A673 (cell line): Measurements from ENCODE around the gene CSTF1. TPM values are rescaled to one million over a fixed set of nuclear protein-coding genes. Genes with fewer than 3 reads are reported as not detected.

ENCODE experiments used
- BruUV-seq: library from RNA; stranded (reverse); fragments of 400-500 nt; replicated peaks from 2 replicates; lab custom pipeline; 2021; lab: Mats Ljungman, UMichigan
- CTCF ChIA-PET: fragments of 300-600 bp; sonication (Branson Sonifier 250); formaldehyde crosslinking; loops from one replicate; lab custom pipeline; 2022; ENCODE audit warnings: antibody characterized with exemption; lab: Charles Lee
- POLR2A ChIA-PET: fragments of 300-600 bp; sonication (Branson Sonifier 250); formaldehyde crosslinking; loops from one replicate; lab custom pipeline; 2022; ENCODE audit warnings: antibody characterized with exemption; ENCODE audit not compliant: low non-redundant PET; lab: Charles Lee
- DNase-seq: peaks from one replicate; pipeline ENCODE4 v3.0.0-alpha.2; 2015; ENCODE audit warnings: low spot score
- H3K27ac ChIP-seq: fragments of 200-600 bp; sonication (generic); 2 replicates; pipeline ENCODE4 v1.5.1; 2016; ENCODE audit warnings: mixed run types, low read depth, mild to moderate bottlenecking, mixed read lengths, antibody characterized with exemption, low read length; ENCODE audit not compliant: poor library complexity, severe bottlenecking
- H3K27me3 ChIP-seq: fragments of 200-600 bp; sonication (generic); replicated peaks from 2 replicates; pipeline ENCODE4 v1.6.1; 2017; ENCODE audit warnings: mixed run types, low read depth, mild to moderate bottlenecking, mixed read lengths, antibody characterized with exemption, low read length; ENCODE audit not compliant: insufficient read depth, poor library complexity
- H3K36me3 ChIP-seq: fragments of 200-600 bp; sonication (generic); 2 replicates; pipeline ENCODE4 v1.6.1; 2016; ENCODE audit warnings: mixed run types, mild to moderate bottlenecking, mixed read lengths, antibody characterized with exemption, low read length; ENCODE audit not compliant: insufficient read depth, poor library complexity, severe bottlenecking
- H3K4me1 ChIP-seq: fragments of 200-600 bp; sonication (generic); 2 replicates; pipeline ENCODE4 v1.6.1; 2017; ENCODE audit warnings: mixed run types, mild to moderate bottlenecking, mixed read lengths, antibody characterized with exemption, low read length; ENCODE audit not compliant: insufficient read depth, poor library complexity, severe bottlenecking
- H3K4me3 ChIP-seq: fragments of 200-600 bp; sonication (generic); 2 replicates; pipeline ENCODE4 v1.5.1; 2016; ENCODE audit warnings: low read depth, mixed run types, mild to moderate bottlenecking, mixed read lengths, low read length; ENCODE audit not compliant: poor library complexity, severe bottlenecking
- H3K9me3 ChIP-seq: fragments of 200-600 bp; sonication (generic); 2 replicates; pipeline ENCODE4 v1.6.1; 2016; ENCODE audit warnings: mixed run types, low read depth, mild to moderate bottlenecking, mixed read lengths, antibody characterized with exemption, low read length; ENCODE audit not compliant: poor library complexity, severe bottlenecking
- EZH2 ChIP-seq: fragments of 200-600 bp; sonication (generic); IDR thresholded peaks from 2 replicates; pipeline ENCODE4 v1.6.1; 2017; ENCODE audit warnings: borderline replicate concordance, low read depth, mild to moderate bottlenecking, mixed read lengths, antibody characterized with exemption, low read length; ENCODE audit not compliant: poor library complexity, severe bottlenecking
- intact Hi-C: fragments of 100-400 bp; cut with micrococcal nuclease; formaldehyde crosslinking; loops from one replicate; pipeline ENCODE4 v1.10.0; 2022; ENCODE audit not compliant: unreplicated experiment
- total RNA-seq: library from RNA; stranded (reverse); gene quantifications from 2 replicates; pipeline ENCODE4 v1.2.3, GENCODE V29; 2021
- TF ChIP-seq, protein P1 (sequence below): fragments of 300-800, 200-600 bp; sonication (generic); conservative IDR thresholded peaks from 2 replicates; pipeline ENCODE4 v1.5.1; 2017; ENCODE audit warnings: low read depth, mild to moderate bottlenecking, antibody characterized with exemption, low read length, moderate library complexity, mixed read lengths

Gene CSTF1
- total RNA-seq, 1 experiment from 2014 or later, result 58.2 TPM

DNA sequence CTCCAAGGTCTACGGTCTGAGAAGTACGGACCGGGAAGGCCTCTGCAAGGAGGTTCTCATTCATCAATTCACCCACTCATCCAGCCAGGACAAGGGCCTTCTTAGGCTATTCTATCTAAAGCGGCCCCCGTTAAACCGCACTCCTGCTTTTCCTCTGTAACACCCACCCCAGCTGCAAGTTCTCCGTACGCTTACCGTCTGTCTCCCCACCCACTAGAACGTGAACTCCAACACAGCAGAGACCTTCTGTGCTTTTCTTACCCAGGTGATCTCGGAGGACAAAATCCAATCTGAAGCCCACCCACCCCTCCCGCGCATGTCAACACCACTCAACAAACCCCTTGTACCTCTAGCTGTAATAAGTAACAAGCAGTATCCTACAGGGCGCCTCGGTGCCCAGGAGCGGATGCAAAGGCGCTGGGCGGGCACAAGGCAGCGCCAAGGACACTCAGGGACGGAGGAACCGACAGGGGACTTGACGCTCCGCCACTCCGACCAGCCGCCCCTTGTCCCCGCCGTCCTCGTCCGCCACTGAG is 781 bp upstream of the CSTF1 start:
- peak overlapping the region; percentile 81 for H3K4me3 ChIP-seq
- H3K9me3 ChIP-seq, result no peaks in the 10 kb centered on the region
- peak overlapping the region; percentile 88 for H3K27ac ChIP-seq
- ChIA-PET CTCF (no interaction called here), POLR2A (interaction anchor here (0.7 kb wide), 1 partner anchor 113 kb away, joined by 3 read pairs; no protein-coding TSS in a partner anchor)
- DNase-seq, result peak; percentile 10
- H3K27me3 ChIP-seq, result no peaks in the 10 kb centered on the region
- intact Hi-C loops, result loop anchor here (5.0 kb wide), 1 partner anchor 76 kb away; the partner anchor contains the start of gene RTF2
- H3K36me3 ChIP-seq, result peaks cover 58% of the 10 kb centered on the region
- no TSS peak for BruUV-seq
- peaks cover 22% of the 10 kb centered on the region for H3K4me1 ChIP-seq
- TF ChIP-seq EZH2, result no peak
- TF ChIP-seq, protein P1, sequence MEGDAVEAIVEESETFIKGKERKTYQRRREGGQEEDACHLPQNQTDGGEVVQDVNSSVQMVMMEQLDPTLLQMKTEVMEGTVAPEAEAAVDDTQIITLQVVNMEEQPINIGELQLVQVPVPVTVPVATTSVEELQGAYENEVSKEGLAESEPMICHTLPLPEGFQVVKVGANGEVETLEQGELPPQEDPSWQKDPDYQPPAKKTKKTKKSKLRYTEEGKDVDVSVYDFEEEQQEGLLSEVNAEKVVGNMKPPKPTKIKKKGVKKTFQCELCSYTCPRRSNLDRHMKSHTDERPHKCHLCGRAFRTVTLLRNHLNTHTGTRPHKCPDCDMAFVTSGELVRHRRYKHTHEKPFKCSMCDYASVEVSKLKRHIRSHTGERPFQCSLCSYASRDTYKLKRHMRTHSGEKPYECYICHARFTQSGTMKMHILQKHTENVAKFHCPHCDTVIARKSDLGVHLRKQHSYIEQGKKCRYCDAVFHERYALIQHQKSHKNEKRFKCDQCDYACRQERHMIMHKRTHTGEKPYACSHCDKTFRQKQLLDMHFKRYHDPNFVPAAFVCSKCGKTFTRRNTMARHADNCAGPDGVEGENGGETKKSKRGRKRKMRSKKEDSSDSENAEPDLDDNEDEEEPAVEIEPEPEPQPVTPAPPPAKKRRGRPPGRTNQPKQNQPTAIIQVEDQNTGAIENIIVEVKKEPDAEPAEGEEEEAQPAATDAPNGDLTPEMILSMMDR, result no peak

DNA sequence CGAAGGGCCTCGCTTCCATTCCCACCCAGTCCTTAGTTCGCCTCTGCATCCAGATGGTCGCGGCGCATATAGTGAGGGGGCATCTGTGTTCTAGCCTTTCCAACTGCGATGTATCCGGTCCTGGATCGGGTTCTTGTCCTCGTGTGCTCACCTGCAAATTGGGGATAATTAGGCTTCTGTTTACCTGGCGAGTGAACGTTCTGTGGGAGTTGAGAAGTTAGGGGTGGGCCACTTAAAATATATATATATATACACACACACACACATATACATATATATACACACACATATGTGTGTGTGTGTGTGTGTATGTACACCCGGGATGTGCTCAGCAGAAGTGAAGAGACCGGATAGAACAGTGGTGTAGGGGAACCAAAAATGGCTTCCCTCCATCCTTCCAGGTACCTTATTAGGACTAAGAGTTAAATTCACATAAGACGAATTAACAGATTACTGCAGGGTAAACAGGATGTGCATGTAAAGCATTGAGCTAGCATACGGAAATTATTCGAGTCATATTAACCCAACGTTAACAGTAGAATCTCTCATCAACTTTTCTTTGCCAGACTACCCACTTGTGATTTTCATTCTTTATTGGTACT is 537 bp downstream of the CSTF1 start:
- peaks cover 58% of the 10 kb centered on the region for H3K36me3 ChIP-seq
- no peak for TF ChIP-seq EZH2
- TF ChIP-seq, protein P1, result no peak
- peak overlapping the region; percentile 81 for H3K4me3 ChIP-seq
- H3K9me3 ChIP-seq, result no peaks in the 10 kb centered on the region
- no TSS peak for BruUV-seq
- DNase-seq, result peak; percentile 11
- intact Hi-C loops, result loop anchor here (5.0 kb wide), 1 partner anchor 74 kb away; the partner anchor contains the start of gene RTF2
- CTCF ChIA-PET, result no interaction called here
- H3K27ac ChIP-seq, result peak overlapping the region; percentile 88
- H3K4me1 ChIP-seq, result peaks cover 22% of the 10 kb centered on the region
- POLR2A ChIA-PET, result interaction anchor here (0.7 kb wide), 1 partner anchor 1220 kb away, joined by 4 read pairs; no protein-coding TSS in a partner anchor
- no peaks in the 10 kb centered on the region for H3K27me3 ChIP-seq

DNA sequence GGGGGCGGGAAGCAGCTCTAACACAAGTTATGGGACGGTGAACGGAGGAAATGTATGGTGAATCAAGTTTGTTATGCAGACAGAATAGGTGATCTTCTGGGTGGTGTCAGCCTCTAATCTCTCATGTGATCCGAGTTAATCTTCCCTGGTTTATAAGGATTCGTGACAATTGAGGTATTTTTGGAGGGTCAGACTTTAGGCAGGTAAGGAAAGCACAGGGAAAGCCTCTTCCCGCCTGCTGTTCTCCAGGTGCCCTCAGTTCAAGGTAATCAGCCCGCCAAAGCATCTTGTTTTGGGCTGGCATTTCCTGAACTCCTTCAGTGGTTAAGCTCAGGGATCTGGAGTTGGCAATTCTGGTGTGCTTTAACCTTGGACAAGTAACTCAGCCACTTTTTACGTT is 1.2 kb downstream of the CSTF1 start:
- ChIA-PET CTCF (no interaction called here), POLR2A (no interaction called here)
- Histone ChIP-seq H3K36me3 (peaks cover 58% of the 10 kb centered on the region), H3K4me1 (peaks cover 22% of the 10 kb centered on the region), H3K9me3 (no peaks in the 10 kb centered on the region), H3K27ac (no peak overlapping the region), H3K4me3 (peak overlapping the region; percentile 81), H3K27me3 (no peaks in the 10 kb centered on the region)
- no peak for DNase-seq
- intact Hi-C loops, result loop anchor here (5.0 kb wide), 1 partner anchor 74 kb away; the partner anchor contains the start of gene RTF2
- TF ChIP-seq, protein P1, result no peak
- TF ChIP-seq EZH2, result no peak
- BruUV-seq, result no TSS peak
